Body of pancreas (tissue), 4 donors: ENCODE data around the gene IPO4.

Source experiments
- POLR2A ChIP-seq, 3 donors: fragments of 450-650 bp; IDR thresholded peaks; one replicate each; pipeline ENCODE4 v1.6.1; 2016; ENCODE audit warnings: antibody characterized with exemption in 3 of 3, mild to moderate bottlenecking in 2 of 3
- TF ChIP-seq, protein P1 (sequence below), 7 experiments: fragments of 450-650 bp in 4 of 7; fragments of 200-600 bp in 3 of 7; sonication (generic) in 3 of 7; IDR thresholded peaks; one replicate each; pipeline ENCODE4 v1.5.1; 2016 to 2019; ENCODE audit warnings: antibody characterized with exemption in 7 of 7

DNA sequence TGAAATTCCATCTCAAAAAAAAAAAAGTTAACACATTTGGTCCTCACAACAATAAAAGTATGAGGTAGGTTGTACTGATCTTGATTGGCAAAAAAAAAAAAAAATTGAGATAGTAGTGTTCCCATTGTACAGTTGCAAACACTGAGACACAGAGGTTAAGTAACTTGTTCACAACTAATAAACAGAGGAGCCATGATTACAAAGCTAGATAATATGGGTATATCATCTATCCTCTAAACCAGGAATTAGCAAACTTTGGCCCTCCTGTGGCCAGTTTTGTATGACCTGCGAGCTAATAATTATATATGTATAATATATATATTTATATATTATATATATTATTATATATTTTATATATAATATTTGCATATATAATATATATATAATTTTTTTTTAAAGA, 54.9 kb downstream of the IPO4 start:
- no peak for TF ChIP-seq POLR2A (IDR thresholded peaks at IDR 0.05)
- TF ChIP-seq, protein P1, sequence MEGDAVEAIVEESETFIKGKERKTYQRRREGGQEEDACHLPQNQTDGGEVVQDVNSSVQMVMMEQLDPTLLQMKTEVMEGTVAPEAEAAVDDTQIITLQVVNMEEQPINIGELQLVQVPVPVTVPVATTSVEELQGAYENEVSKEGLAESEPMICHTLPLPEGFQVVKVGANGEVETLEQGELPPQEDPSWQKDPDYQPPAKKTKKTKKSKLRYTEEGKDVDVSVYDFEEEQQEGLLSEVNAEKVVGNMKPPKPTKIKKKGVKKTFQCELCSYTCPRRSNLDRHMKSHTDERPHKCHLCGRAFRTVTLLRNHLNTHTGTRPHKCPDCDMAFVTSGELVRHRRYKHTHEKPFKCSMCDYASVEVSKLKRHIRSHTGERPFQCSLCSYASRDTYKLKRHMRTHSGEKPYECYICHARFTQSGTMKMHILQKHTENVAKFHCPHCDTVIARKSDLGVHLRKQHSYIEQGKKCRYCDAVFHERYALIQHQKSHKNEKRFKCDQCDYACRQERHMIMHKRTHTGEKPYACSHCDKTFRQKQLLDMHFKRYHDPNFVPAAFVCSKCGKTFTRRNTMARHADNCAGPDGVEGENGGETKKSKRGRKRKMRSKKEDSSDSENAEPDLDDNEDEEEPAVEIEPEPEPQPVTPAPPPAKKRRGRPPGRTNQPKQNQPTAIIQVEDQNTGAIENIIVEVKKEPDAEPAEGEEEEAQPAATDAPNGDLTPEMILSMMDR (IDR thresholded peaks at IDR 0.05) = no peak
